GM12891 (cell line): Measurements from ENCODE around the gene EIF3C. TPM values are rescaled to one million over a fixed set of nuclear protein-coding genes. Genes with fewer than 3 reads are reported as not detected.
"Not testable (repeated sequence)": the region's sequence is repeated elsewhere in the genome, so short reads cannot be mapped to it uniquely, and the experiment has no call there.

Experiments
- DNase-seq: peaks from one replicate; pipeline ENCODE4 v3.0.0; 2011; ENCODE audit warnings: low spot score; ENCODE audit not compliant: insufficient read length
- FAIRE-seq: peaks from 2 replicates; lab custom pipeline; 2011; peaks lifted over from hg19 to GRCh38; lab: Jason Lieb, UNC
- polyA plus RNA-seq: library from polyadenylated mRNA; unstranded; fragments of >200 nt; gene quantifications from one replicate; pipeline ENCODE4 v1.2.1, GENCODE V29; 2012; ENCODE audit warnings: low read depth, missing spikeins, inconsistent platforms; ENCODE audit not compliant: missing spikeins

EIF3C gene
- polyA plus RNA-seq = 404 TPM

- not testable (repeated sequence) for DNase-seq
- FAIRE-seq = peak; percentile 98
Measured at GRCh38 chr16:28711220-28712083, at the start of gene EIF3C. TSS of gene EIF3C (plus strand) at chr16:28711464. CDS start at chr16:28711687, 223 bp downstream.

- not testable (repeated sequence) for DNase-seq, FAIRE-seq
Measured at GRCh38 chr16:28666264-28666663, 45.0 kb upstream of the EIF3C start.

- FAIRE-seq, DNase-seq: not testable (repeated sequence)
Measured at GRCh38 chr16:28667480-28667879, 43.8 kb upstream of the EIF3C start.

- DNase-seq, FAIRE-seq: not testable (repeated sequence)
Measured at GRCh38 chr16:28668199-28668598, 43.1 kb upstream of the EIF3C start.

GRCh38 chr16:28688327-28688952 lies 22.8 kb upstream of the EIF3C start:
- not testable (repeated sequence) for FAIRE-seq, DNase-seq

- DNase-seq, FAIRE-seq: not testable (repeated sequence)
Measured at GRCh38 chr16:28689425-28689824, 21.8 kb upstream of the EIF3C start.

GRCh38 chr16:28691722-28692121 lies 19.5 kb upstream of the EIF3C start:
- FAIRE-seq, DNase-seq: not testable (repeated sequence)

- not testable (repeated sequence) for FAIRE-seq, DNase-seq
Measured at GRCh38 chr16:28693257-28693950, 17.9 kb upstream of the EIF3C start.

- FAIRE-seq, DNase-seq: not testable (repeated sequence)
Measured at GRCh38 chr16:28699792-28700191, 11.5 kb upstream of the EIF3C start.

- FAIRE-seq = not testable (repeated sequence)
Measured at GRCh38 chr16:28700349-28700748, 10.9 kb upstream of the EIF3C start.

GRCh38 chr16:28701384-28701783 lies 9.9 kb upstream of the EIF3C start:
- not testable (repeated sequence) for DNase-seq, FAIRE-seq

More at GRCh38 chr16:28700349-28700748, 10.9 kb upstream of the EIF3C start:
- not testable (repeated sequence) for DNase-seq

- FAIRE-seq, DNase-seq: not testable (repeated sequence)
Measured at GRCh38 chr16:28704246-28704645, 7.0 kb upstream of the EIF3C start.

- not testable (repeated sequence) for DNase-seq, FAIRE-seq
Measured at GRCh38 chr16:28722852-28723650, 11.8 kb downstream of the EIF3C start.

- FAIRE-seq, DNase-seq: not testable (repeated sequence)
Measured at GRCh38 chr16:28731253-28731652, 20.0 kb downstream of the EIF3C start.

- FAIRE-seq, DNase-seq: not testable (repeated sequence)
Measured at GRCh38 chr16:28732455-28733124, 21.3 kb downstream of the EIF3C start.

- not testable (repeated sequence) for DNase-seq, FAIRE-seq
Measured at GRCh38 chr16:28739787-28740186, 28.5 kb downstream of the EIF3C start.

GRCh38 chr16:28740631-28741030 lies 29.4 kb downstream of the EIF3C start:
- not testable (repeated sequence) for FAIRE-seq, DNase-seq

GRCh38 chr16:28741295-28741694 lies 30.0 kb downstream of the EIF3C start:
- not testable (repeated sequence) for DNase-seq, FAIRE-seq
